ENCODE data around the gene XYLT1.
"Not testable (repeated sequence)": the region's sequence is repeated elsewhere in the genome, so short reads cannot be mapped to it uniquely, and the experiment has no call there.

The XYLT1 gene

DNA sequence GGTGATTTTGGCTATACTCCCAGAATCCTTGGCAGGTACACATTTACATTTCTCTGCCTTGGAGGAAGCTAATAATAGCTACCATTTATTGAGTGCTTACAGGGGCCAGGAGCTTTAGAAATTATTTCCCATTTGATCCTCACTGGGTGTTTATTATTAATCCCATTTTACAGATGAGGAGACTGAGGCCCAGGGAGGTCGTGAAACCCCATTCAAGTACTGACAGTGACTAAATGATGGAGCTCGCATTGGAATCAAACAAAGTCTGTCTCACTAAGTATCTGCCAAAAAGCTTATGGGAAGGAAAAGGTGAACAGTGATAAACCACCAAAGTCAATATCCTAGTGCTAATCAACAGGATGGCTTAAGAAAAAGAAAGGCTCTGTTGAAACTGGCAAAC, 33.3 kb upstream of the XYLT1 start:
- no peak for DNase-seq (ENCODE audit: low spot score in 2 of 2)
- H3K4me3 Mint-ChIP-seq: no peak overlapping the region
- peaks cover 4% of the 10 kb centered on the region for H3K36me3 Mint-ChIP-seq
- H3K27ac Mint-ChIP-seq: no peak overlapping the region
- H3K4me1 Mint-ChIP-seq: no peaks in the 10 kb centered on the region
- no peak for ATAC-seq (ENCODE audit: low read depth)
- peaks cover 4% of the 10 kb centered on the region for H3K9me3 Mint-ChIP-seq
- peaks cover 8% of the 10 kb centered on the region for H3K27me3 Mint-ChIP-seq

DNA sequence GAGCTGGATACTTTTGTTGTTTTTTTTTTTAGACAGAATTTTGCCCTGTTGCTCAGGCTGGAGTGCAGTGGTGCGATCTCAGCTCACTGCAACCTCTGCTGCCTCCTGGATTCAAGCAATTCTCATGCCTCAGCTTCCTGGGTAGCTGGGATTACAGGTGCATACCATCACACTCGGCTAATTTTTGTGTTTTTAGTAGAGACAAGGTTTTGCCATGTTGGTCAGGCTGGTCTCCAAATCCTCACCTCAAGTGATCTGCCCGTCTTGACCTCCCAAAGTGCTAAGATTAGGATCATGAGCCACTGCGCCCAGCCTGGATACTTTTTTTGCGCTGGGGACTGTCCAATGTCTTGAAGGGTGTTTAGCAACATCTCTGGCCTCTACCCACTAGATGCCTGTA, 32.6 kb upstream of the XYLT1 start:
- Mint-ChIP-seq H3K27me3 (peaks cover 6% of the 10 kb centered on the region), H3K4me1 (no peaks in the 10 kb centered on the region), H3K9me3 (peaks cover 1% of the 10 kb centered on the region), H3K4me3 (no peak overlapping the region), H3K27ac (no peak overlapping the region), H3K36me3 (peaks cover 1% of the 10 kb centered on the region)
- DNase-seq (ENCODE audit: low spot score in 2 of 2) (no peak), ATAC-seq (ENCODE audit: low read depth) (no peak)

DNA sequence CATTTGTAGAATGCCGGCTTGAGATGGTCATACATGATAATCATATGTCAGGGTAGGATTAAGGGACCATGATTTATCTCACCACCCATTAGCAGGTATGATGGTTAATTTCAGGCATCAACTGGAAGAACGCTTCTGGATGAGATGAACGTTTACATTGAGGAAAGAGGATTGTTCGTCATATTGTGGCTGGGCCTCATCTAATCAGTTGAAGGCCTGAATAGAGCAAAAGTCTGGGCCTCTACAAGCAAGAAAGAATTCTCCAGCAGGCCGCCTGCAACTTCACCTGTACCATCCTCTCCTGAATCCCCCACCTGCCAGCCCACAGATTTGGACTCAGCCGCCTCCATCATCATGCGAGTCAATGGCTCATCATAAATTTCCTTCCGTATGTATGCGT, 30.6 kb upstream of the XYLT1 start:
- ATAC-seq (ENCODE audit: low read depth) (no peak), DNase-seq (ENCODE audit: low spot score in 2 of 2) (no peak)
- Mint-ChIP-seq H3K36me3 (no peaks in the 10 kb centered on the region), H3K4me3 (no peak overlapping the region), H3K27ac (no peak overlapping the region), H3K4me1 (no peaks in the 10 kb centered on the region), H3K27me3 (peaks cover 2% of the 10 kb centered on the region), H3K9me3 (no peaks in the 10 kb centered on the region)

DNA sequence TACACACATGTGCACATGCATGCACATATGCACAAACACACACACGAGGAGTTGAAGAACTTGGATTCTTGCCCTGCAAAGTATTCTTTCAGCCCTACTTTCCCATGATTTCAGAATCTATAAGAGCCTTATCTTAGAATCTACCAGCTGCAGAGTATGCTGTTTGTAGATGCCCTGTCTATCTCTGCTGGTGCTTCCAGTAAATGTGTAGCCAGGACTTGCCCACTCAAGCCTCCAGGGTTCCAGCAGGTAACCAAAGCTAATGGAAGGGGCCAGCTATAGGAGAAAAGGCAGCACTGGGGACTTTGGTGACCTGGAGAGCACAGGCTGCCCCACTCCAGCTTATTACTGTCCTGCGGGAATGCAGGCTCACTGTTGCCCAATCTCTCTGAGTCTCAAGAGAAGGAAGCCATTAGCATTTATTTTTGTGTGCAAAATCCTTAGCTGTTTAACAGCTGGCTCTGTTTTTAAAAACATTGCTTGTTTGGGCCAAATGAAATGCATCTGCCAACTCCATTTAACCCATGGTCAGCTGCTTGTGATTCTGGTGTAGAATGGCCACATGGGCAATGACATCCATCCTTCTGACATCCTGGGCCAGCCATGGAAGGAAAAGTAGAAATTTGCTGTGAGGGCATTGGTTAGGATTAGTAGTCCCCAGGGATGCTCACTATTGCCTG, 28.6 kb upstream of the XYLT1 start:
- no peak overlapping the region for H3K4me3 Mint-ChIP-seq
- H3K9me3 Mint-ChIP-seq: no peaks in the 10 kb centered on the region
- H3K36me3 Mint-ChIP-seq: no peaks in the 10 kb centered on the region
- no peak for ATAC-seq (ENCODE audit: low read depth)
- peaks cover 2% of the 10 kb centered on the region for H3K27me3 Mint-ChIP-seq
- no peaks in the 10 kb centered on the region for H3K4me1 Mint-ChIP-seq
- no peak overlapping the region for H3K27ac Mint-ChIP-seq
- no peak for DNase-seq (ENCODE audit: low spot score in 2 of 2)

DNA sequence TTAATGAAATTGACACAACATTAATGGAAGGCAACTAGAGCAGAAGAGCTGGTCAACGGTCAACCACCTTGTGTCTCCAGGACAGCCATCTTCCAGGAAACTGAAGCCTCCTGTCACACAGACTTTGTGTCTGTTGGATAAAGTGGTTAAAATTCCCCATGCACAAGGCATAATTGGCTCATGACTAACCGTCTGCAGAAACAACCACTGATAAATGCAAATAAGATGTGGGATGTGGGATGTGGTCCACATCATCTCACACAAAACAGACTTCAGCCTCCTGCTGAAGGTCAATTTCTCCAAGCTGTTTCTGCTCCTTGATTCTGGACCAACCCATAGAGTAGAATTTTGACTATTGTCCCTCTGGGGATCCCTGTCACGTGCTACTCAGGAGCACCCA, 26.9 kb upstream of the XYLT1 start:
- Mint-ChIP-seq H3K9me3 (no peaks in the 10 kb centered on the region), H3K4me3 (no peak overlapping the region), H3K27ac (no peak overlapping the region), H3K27me3 (no peaks in the 10 kb centered on the region), H3K4me1 (no peaks in the 10 kb centered on the region), H3K36me3 (no peaks in the 10 kb centered on the region)
- no peak for DNase-seq (ENCODE audit: low spot score in 2 of 2)
- no peak for ATAC-seq (ENCODE audit: low read depth)

DNA sequence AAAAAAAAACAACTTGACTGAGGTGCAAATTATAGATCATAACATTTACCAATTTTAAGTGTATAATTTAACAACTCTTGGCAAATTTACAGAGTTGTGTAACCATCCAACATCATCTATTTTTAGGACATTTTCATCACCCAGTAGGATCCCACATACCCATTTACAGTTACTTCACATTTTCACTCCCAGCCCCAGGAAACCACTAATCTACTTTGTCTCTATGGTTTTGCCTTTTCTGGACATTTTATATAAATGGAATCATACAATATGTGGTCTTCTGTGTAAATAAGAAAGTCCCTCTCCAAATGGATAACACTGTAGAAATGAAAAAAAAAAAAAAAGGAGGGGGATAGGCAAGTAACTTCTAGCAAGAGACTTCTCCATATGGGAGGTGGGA, 26.1 kb upstream of the XYLT1 start:
- no peaks in the 10 kb centered on the region for H3K9me3 Mint-ChIP-seq
- ATAC-seq (ENCODE audit: low read depth): no peak
- H3K4me3 Mint-ChIP-seq: no peak overlapping the region
- H3K4me1 Mint-ChIP-seq: peaks cover under 1% of the 10 kb centered on the region
- H3K36me3 Mint-ChIP-seq: no peaks in the 10 kb centered on the region
- no peak overlapping the region for H3K27ac Mint-ChIP-seq
- H3K27me3 Mint-ChIP-seq: no peaks in the 10 kb centered on the region
- no peak for DNase-seq (ENCODE audit: low spot score in 2 of 2)

DNA sequence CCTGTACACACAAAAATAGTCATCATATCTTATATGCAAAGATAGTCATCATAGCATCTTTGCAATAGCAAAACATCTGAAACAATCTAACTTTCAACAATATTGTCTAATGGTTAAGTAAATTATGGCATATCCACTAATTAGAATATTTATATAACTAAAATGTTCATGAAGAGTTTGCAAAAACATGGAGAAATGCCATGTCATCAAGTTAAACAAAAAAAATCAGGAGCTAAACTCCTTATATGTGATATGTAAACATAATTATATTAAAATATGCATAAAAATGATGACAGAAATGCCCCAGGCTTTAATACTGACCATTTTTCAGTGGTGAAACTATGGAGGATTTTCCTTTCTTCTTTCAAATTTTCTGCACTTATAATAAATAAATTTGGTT, 22.3 kb upstream of the XYLT1 start:
- no peak overlapping the region for H3K4me3 Mint-ChIP-seq
- no peak overlapping the region for H3K27ac Mint-ChIP-seq
- H3K36me3 Mint-ChIP-seq: no peaks in the 10 kb centered on the region
- DNase-seq (ENCODE audit: low spot score in 2 of 2) (no peak), ATAC-seq (ENCODE audit: low read depth) (no peak)
- H3K27me3 Mint-ChIP-seq: peaks cover 3% of the 10 kb centered on the region
- H3K9me3 Mint-ChIP-seq: no peaks in the 10 kb centered on the region
- H3K4me1 Mint-ChIP-seq: peaks cover 13% of the 10 kb centered on the region

DNA sequence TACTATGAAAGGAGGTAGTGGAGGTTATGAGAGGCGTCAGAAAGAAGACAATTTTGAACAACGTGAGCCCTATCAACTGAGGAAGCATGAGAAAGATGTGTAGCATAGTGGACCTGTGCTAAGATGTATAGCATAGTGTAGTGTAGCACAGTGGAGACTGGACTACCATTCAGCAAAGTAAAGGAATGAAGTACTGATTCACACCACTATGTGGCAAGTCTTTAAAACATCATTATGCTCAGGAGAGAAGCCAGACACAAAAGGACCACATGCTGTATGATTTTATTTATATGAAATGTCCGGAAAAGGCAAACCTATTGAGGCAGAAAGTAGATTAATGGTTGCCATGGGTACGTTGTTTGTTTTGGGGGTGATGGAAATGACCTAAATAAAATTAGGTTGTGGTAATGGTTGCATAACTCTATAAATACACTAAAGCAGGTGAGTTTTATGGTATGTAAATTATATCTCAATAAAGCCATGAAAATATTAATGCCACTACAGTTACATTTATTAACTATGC, 20.4 kb upstream of the XYLT1 start:
- no peaks in the 10 kb centered on the region for H3K36me3 Mint-ChIP-seq
- H3K27ac Mint-ChIP-seq: no peak overlapping the region
- H3K4me1 Mint-ChIP-seq: peaks cover 13% of the 10 kb centered on the region
- peaks cover 3% of the 10 kb centered on the region for H3K27me3 Mint-ChIP-seq
- peak; percentile 75 for ATAC-seq (ENCODE audit: low read depth)
- H3K9me3 Mint-ChIP-seq: no peaks in the 10 kb centered on the region
- H3K4me3 Mint-ChIP-seq: no peak overlapping the region
- no peak for DNase-seq (ENCODE audit: low spot score in 2 of 2)

DNA sequence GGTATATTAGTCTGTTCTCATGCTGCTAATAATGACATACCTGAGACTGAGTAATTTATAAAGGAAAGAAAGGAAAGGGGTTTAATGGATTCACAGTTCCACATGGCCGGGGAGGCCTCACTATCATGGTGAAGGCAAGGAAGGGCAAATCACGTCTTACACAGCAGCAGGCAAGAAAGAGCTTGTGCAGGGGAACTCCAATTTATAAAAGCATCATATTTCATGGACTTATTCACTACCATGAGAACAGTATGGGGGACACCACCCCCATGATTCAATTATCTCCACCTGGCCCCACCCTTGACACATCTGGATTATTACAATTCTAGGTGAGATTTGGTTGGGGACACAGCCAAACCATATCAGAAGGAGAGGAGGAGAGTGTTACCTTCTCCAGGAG, 17.7 kb upstream of the XYLT1 start:
- H3K27me3 Mint-ChIP-seq: peaks cover 5% of the 10 kb centered on the region
- no peak overlapping the region for H3K4me3 Mint-ChIP-seq
- H3K9me3 Mint-ChIP-seq: no peaks in the 10 kb centered on the region
- DNase-seq (ENCODE audit: low spot score in 2 of 2) (no peak), ATAC-seq (ENCODE audit: low read depth) (no peak)
- peaks cover 18% of the 10 kb centered on the region for H3K4me1 Mint-ChIP-seq
- H3K27ac Mint-ChIP-seq: no peak overlapping the region
- no peaks in the 10 kb centered on the region for H3K36me3 Mint-ChIP-seq

DNA sequence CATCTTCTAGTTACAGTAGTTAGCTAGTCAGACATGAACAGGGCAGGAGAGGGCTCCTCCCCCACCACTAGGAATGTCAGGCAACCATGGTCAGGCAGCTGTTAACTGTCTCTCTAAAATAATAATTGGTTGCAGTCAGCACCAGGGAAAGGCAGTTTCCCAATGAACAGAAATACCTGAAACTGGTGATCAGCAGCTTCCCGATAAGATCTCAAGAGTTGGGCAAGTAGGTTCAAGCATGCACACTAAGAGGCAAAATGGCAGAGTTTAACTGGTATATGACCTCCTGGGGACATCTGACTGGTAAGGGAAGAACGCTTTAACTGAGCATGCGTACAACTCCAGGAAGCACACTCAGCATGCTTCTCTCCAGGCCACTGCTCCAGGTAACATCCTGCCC, 12.6 kb upstream of the XYLT1 start:
- peaks cover 2% of the 10 kb centered on the region for H3K9me3 Mint-ChIP-seq
- no peak overlapping the region for H3K4me3 Mint-ChIP-seq
- peaks cover 21% of the 10 kb centered on the region for H3K27me3 Mint-ChIP-seq
- peaks cover 8% of the 10 kb centered on the region for H3K4me1 Mint-ChIP-seq
- ATAC-seq (ENCODE audit: low read depth): no peak
- peaks cover 3% of the 10 kb centered on the region for H3K36me3 Mint-ChIP-seq
- H3K27ac Mint-ChIP-seq: no peak overlapping the region
- DNase-seq (ENCODE audit: low spot score in 2 of 2): no peak

DNA sequence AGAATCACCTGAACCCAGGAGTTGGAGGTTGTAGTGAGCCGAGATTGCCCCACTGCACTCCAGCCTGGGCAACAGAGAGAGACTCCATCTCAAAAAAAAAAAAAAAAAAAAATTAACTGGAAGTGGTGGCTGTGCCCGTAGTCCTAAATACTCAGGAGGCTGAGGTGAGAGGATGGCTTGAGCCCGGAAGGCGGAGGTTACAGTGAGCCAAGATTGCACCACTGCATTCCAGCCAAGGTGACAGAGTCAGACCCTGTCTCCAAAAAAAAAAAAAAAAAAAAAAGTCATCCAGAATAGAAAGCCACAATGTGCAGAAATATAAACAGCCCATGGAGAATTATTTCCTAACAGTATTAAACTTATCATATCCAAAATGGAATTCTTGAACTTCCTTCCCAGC, 11.6 kb upstream of the XYLT1 start:
- H3K36me3 Mint-ChIP-seq; H3K4me3 Mint-ChIP-seq; DNase-seq (ENCODE audit: low spot score in 2 of 2); H3K4me1 Mint-ChIP-seq; H3K27ac Mint-ChIP-seq; H3K9me3 Mint-ChIP-seq; ATAC-seq (ENCODE audit: low read depth): not testable (repeated sequence)
- H3K27me3 Mint-ChIP-seq: peaks cover 21% of the 10 kb centered on the region

DNA sequence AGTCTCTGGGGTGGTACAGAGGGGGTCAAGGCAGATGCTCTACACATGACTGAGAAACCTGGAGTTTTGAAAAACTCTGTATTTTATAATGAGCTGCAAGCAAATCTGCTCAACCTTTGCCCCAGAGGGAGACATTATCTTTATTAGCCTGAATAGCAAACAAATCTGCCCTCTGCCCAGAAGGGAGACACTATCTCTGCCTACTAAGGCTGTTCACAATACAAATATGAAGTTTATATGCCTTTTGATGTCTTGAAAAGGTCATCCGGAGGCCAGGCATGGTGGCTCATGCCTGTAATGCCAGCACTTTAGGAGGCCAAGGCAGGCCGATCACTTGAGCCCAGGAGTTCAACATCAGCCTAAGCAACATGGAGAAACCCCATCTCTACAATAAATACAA, 11.0 kb upstream of the XYLT1 start:
- Mint-ChIP-seq H3K9me3 (peaks cover 2% of the 10 kb centered on the region), H3K36me3 (peaks cover 3% of the 10 kb centered on the region), H3K4me1 (peaks cover 10% of the 10 kb centered on the region), H3K4me3 (no peak overlapping the region), H3K27me3 (peaks cover 21% of the 10 kb centered on the region), H3K27ac (no peak overlapping the region)
- DNase-seq (ENCODE audit: low spot score in 2 of 2) (no peak), ATAC-seq (ENCODE audit: low read depth) (no peak)

DNA sequence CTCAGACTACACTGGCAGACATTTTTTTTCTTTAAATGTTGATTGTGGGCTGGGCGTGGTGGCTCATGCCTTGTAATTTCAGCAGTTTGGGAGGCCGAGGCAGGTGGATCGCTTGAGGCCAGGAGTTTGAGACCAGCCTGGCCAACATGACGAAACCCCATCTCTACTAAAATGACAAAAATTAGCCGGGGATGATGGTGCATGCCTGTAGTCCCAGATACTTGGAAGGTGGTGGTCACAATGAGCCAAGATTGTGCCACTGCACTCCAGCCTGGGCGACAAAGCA, 6.4 kb upstream of the XYLT1 start:
- H3K4me1 Mint-ChIP-seq: peaks cover 19% of the 10 kb centered on the region
- not testable (repeated sequence) for DNase-seq (ENCODE audit: low spot score in 2 of 2); H3K36me3 Mint-ChIP-seq; H3K9me3 Mint-ChIP-seq; H3K27ac Mint-ChIP-seq; ATAC-seq (ENCODE audit: low read depth); H3K4me3 Mint-ChIP-seq
- peaks cover 10% of the 10 kb centered on the region for H3K27me3 Mint-ChIP-seq

DNA sequence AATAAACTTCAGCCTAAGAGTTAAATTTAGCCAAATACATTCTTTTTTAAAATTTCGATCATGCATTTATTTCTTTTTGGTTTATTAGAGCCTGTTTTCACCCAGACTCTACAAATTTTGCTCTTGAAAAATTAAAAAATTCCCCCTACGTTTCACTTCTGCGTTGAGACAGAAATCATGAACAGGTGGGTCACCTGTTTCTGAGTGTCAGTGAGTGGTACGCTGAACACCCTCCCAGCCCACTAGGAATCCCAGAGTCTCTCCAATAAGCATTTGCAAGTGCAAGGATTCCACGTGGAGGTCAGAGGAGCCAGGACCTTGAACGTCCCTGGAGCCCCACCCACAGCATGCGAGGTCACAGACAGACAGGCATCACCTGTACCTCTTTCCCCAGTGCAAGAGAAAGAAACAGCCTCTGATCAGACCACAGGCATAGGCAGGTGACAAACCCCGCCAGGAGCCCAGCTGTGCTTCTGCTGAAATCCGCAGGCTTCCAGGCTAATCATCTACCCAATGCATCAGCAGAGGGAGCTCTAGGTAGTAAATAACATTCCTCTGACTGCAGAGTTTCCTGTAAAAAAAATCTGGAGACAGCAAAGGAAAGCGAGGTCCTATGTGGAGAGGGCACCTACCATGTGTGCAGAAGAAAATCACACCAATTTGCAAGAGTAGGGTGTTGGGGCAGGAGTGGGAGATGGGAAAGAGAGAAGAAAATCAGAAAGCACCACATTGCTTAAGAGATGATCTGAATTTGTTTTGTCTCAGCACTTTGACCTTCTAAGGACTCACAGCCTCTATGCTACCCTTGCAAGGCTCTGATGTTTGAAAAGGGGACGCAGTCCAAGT, 5.9 kb upstream of the XYLT1 start:
- peaks cover 19% of the 10 kb centered on the region for H3K4me1 Mint-ChIP-seq
- no peak overlapping the region for H3K27ac Mint-ChIP-seq
- H3K4me3 Mint-ChIP-seq: peak overlapping the region; percentile 35
- ATAC-seq (ENCODE audit: low read depth) (peak; percentile 87), DNase-seq (ENCODE audit: low spot score in 2 of 2) (peak in 1 of 2 donors; percentile 42)
- peaks cover 3% of the 10 kb centered on the region for H3K36me3 Mint-ChIP-seq
- H3K9me3 Mint-ChIP-seq: peaks cover 2% of the 10 kb centered on the region
- peaks cover 10% of the 10 kb centered on the region for H3K27me3 Mint-ChIP-seq

DNA sequence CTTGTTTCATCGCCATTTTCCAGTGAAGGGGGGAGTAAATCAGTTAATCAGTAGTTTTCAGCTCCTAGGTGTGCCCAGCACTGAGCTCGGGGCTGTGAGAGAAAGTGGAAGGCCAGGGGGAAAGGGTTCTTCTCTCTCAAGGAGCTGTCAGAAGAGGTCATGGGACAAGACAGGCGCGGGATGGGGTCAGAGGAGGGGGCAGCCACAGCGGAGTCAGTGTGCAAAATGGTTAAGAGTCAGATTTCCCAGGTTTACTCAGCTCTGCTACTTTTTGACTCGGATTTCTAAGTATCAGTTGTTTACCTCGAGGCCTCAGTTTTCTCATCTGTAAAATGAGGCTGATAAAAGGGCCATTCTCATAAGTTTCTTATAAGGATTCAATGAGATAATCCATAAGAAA, 4.3 kb upstream of the XYLT1 start:
- H3K4me3 Mint-ChIP-seq: no peak overlapping the region

More for the DNA sequence above, 4.3 kb upstream of the XYLT1 start:
- Mint-ChIP-seq H3K36me3 (peaks cover under 1% of the 10 kb centered on the region), H3K9me3 (no peaks in the 10 kb centered on the region), H3K27ac (peak overlapping the region; percentile 14), H3K27me3 (peaks cover under 1% of the 10 kb centered on the region), H3K4me1 (peaks cover 21% of the 10 kb centered on the region)
- ATAC-seq (ENCODE audit: low read depth) (no peak), DNase-seq (ENCODE audit: low spot score in 2 of 2) (no peak)
